Endodermal cell (in vitro differentiated cells): ENCODE measurements around the gene CAMSAP1. TPM values are rescaled to one million over a fixed set of nuclear protein-coding genes. Genes with fewer than 3 reads are reported as not detected.

Experiments
- DNase-seq: peaks from one replicate; pipeline ENCODE4 v3.0.0-alpha.2; 2017
- H3K27ac ChIP-seq: 2 replicates; pipeline ENCODE4 v1.5.1; 2013; ENCODE audit warnings: mild to moderate bottlenecking, low read depth, low read length, moderate library complexity
- H3K27me3 ChIP-seq: 2 replicates; pipeline ENCODE4 v1.6.1; 2013; ENCODE audit warnings: mild to moderate bottlenecking, low read length, moderate library complexity; ENCODE audit not compliant: insufficient read depth, control insufficient read depth, poor library complexity, severe bottlenecking
- H3K36me3 ChIP-seq: 2 replicates; pipeline ENCODE4 v1.7.0; 2013; ENCODE audit warnings: mild to moderate bottlenecking, low read length, moderate library complexity; ENCODE audit not compliant: control insufficient read depth, insufficient read depth
- H3K4me1 ChIP-seq: one replicate; pipeline ENCODE4 v1.7.0; 2013; ENCODE audit warnings: low read length; ENCODE audit not compliant: control insufficient read depth, insufficient read depth
- H3K4me3 ChIP-seq: 2 replicates; pipeline ENCODE4 v1.5.1; 2013; ENCODE audit warnings: mild to moderate bottlenecking, low read length, moderate library complexity
- H3K9ac ChIP-seq: 2 replicates; pipeline ENCODE4 v1.6.1; 2013; ENCODE audit warnings: mild to moderate bottlenecking, low read length, moderate library complexity; ENCODE audit not compliant: poor library complexity, severe bottlenecking; ENCODE audit errors: extremely low read depth
- H3K9me3 ChIP-seq: 2 replicates; pipeline ENCODE4 v1.6.1; 2013; ENCODE audit warnings: mild to moderate bottlenecking, low read length, moderate library complexity; ENCODE audit not compliant: control insufficient read depth
- H3K27ac Mint-ChIP-seq: 2 replicates; pipeline ENCODE4 v1.8.0; 2020; ENCODE audit warnings: mixed read lengths
- H3K27me3 Mint-ChIP-seq: 2 replicates; pipeline ENCODE4 v1.8.0; 2021; ENCODE audit warnings: mild to moderate bottlenecking, mixed read lengths; ENCODE audit not compliant: insufficient read depth
- H3K36me3 Mint-ChIP-seq: 2 replicates; pipeline ENCODE4 v1.8.0; 2020; ENCODE audit warnings: low read depth, mixed read lengths
- H3K4me1 Mint-ChIP-seq: 2 replicates; pipeline ENCODE4 v1.8.0; 2020; ENCODE audit warnings: mixed read lengths
- H3K4me3 Mint-ChIP-seq: 2 replicates; pipeline ENCODE4 v1.8.0; 2020; ENCODE audit warnings: mild to moderate bottlenecking, moderate library complexity, mixed read lengths
- H3K9me3 Mint-ChIP-seq: 2 replicates; pipeline ENCODE4 v1.8.0; 2020; ENCODE audit warnings: mild to moderate bottlenecking, mixed read lengths
- WGBS, 2 experiments: methylation state at CpG; one replicate each; pipeline versions ENCODE4 v1.1.5 to v1.1.7; 2013; ENCODE audit warnings: missing lambda C conversion rate in 2 of 2, mixed read lengths in 1 of 2; ENCODE audit not compliant: insufficient coverage in 1 of 2, insufficient read length in 1 of 2; 5-methylcytosine and 5-hydroxymethylcytosine counted together
- total RNA-seq, 2 donors: library from RNA; stranded (reverse); fragmentation: NEBNext Ultra II Directional in 1 of 2; extraction: Animal tissue kit (Norgen Biotek cat#: 25700) in 1 of 2; gene quantifications; 2 replicates in 1 of 2; 3 replicates in 1 of 2; pipeline ENCODE4 v1.2.1, GENCODE V29; 2021
- TF ChIP-seq, protein P1 (sequence below): fragments of 200-600 bp; sonication (generic); conservative IDR thresholded peaks from 2 replicates; pipeline ENCODE4 v1.5.0; 2021; ENCODE audit warnings: antibody characterized with exemption, mild to moderate bottlenecking

CAMSAP1 gene
- total RNA-seq, 2 donors from 2014 or later = 40.1 to 43.1 TPM

DNA sequence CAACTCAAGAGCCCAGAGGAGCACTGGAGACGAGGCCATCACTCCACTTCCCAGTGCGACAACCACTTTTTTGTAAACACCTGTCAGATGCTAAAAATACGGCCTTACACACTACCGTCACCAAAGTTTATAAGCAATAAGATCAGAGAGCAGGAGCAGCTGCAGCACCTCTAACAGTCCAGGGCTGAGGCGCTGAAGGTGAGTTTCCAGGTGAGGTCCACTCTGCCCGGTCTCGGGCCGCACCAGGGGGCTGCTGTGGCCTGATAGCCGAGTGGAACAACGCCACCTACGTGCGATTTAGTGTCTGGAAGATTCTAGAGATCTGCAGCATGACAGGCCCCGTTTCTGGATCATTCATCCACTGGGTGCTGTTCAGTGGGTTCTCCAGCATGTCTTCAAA, 25.8 kb upstream of the CAMSAP1 start:
- peaks cover 16% of the 10 kb centered on the region for H3K9me3 Mint-ChIP-seq
- TF ChIP-seq, protein P1, sequence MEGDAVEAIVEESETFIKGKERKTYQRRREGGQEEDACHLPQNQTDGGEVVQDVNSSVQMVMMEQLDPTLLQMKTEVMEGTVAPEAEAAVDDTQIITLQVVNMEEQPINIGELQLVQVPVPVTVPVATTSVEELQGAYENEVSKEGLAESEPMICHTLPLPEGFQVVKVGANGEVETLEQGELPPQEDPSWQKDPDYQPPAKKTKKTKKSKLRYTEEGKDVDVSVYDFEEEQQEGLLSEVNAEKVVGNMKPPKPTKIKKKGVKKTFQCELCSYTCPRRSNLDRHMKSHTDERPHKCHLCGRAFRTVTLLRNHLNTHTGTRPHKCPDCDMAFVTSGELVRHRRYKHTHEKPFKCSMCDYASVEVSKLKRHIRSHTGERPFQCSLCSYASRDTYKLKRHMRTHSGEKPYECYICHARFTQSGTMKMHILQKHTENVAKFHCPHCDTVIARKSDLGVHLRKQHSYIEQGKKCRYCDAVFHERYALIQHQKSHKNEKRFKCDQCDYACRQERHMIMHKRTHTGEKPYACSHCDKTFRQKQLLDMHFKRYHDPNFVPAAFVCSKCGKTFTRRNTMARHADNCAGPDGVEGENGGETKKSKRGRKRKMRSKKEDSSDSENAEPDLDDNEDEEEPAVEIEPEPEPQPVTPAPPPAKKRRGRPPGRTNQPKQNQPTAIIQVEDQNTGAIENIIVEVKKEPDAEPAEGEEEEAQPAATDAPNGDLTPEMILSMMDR = no peak

DNA sequence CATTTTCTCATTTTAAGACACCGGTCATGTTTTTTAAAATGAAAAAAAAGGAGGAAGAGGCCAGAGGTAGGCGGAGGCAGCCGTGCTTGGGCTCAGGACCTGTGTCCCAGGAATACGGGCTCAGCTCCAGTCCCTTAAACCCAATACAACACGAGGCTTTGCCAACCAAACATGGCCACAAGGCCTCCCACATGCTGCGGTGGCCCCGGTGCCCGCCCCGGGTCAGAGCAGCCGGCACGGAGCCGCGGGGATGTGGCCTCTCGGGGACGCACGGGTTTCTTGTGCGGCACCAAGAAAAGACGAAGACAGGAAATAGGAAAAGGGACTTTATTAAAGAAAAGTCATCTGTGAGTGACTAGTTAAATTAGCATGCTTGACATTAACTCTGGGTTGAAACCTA, 25.3 kb upstream of the CAMSAP1 start:
- TF ChIP-seq, protein P1 = no peak
- H3K4me1 Mint-ChIP-seq = no peaks in the 10 kb centered on the region
- no peak overlapping the region for H3K4me3 Mint-ChIP-seq
- no peak for DNase-seq
- peaks cover 49% of the 10 kb centered on the region for H3K36me3 ChIP-seq
- H3K4me1 ChIP-seq = no peaks in the 10 kb centered on the region
- peaks cover 67% of the 10 kb centered on the region for H3K36me3 Mint-ChIP-seq
- H3K27me3 Mint-ChIP-seq = no peaks in the 10 kb centered on the region
- no peaks in the 10 kb centered on the region for H3K27me3 ChIP-seq
- peaks cover 12% of the 10 kb centered on the region for H3K9me3 ChIP-seq
- H3K9ac ChIP-seq = no peak overlapping the region
- WGBS, 2 experiments = 95% methylated on average over 8 to 18 of the region's 18 CpGs
- no peak overlapping the region for H3K4me3 ChIP-seq
- H3K27ac Mint-ChIP-seq = no peak overlapping the region
- H3K9me3 Mint-ChIP-seq = peaks cover 16% of the 10 kb centered on the region
- H3K27ac ChIP-seq = no peak overlapping the region

More for the DNA sequence above, 25.8 kb upstream of the CAMSAP1 start:
- H3K36me3 Mint-ChIP-seq = peaks cover 72% of the 10 kb centered on the region
- no peaks in the 10 kb centered on the region for H3K27me3 Mint-ChIP-seq
- DNase-seq = no peak
- peaks cover 12% of the 10 kb centered on the region for H3K9me3 ChIP-seq
- H3K36me3 ChIP-seq = peaks cover 53% of the 10 kb centered on the region
- H3K27ac ChIP-seq = no peak overlapping the region
- H3K4me1 ChIP-seq = no peaks in the 10 kb centered on the region
- no peak overlapping the region for H3K9ac ChIP-seq
- no peak overlapping the region for H3K4me3 ChIP-seq
- H3K27ac Mint-ChIP-seq = no peak overlapping the region
- H3K4me1 Mint-ChIP-seq = no peaks in the 10 kb centered on the region
- H3K4me3 Mint-ChIP-seq = no peak overlapping the region
- WGBS, 2 experiments = 94 to 96% methylated on average over 13 of the region's 13 CpGs
- no peaks in the 10 kb centered on the region for H3K27me3 ChIP-seq

DNA sequence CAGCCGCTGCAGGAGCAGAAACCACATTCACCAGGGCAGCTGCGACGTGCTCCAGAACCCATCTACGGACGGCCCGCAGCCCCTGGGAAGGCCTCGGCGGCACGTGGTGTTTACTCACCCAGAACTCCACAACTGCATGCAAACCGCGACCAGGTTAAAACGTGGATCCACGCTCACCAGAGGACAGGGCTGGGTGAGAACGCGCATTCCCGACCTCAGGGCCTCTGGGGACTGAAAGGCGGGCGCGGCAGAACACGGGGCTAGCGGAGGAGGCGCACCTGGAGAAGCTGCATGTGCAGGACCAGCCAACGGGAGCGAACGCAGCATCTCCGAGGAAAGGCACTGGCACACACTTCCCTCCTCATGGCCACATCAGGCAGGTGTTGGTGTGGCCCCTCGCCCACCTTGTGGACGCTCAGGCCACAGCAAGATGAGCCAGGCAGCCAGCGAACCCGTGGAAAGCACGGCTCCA, 24.0 kb upstream of the CAMSAP1 start:
- Histone ChIP-seq H3K4me1 (no peaks in the 10 kb centered on the region), H3K27me3 (no peaks in the 10 kb centered on the region), H3K27ac (no peak overlapping the region), H3K9ac (no peak overlapping the region), H3K9me3 (peaks cover 5% of the 10 kb centered on the region), H3K4me3 (no peak overlapping the region), H3K36me3 (peaks cover 36% of the 10 kb centered on the region)
- H3K9me3 Mint-ChIP-seq = peaks cover 9% of the 10 kb centered on the region
- TF ChIP-seq, protein P1 = no peak
- H3K27me3 Mint-ChIP-seq = no peaks in the 10 kb centered on the region
- DNase-seq = no peak
- H3K36me3 Mint-ChIP-seq = peaks cover 55% of the 10 kb centered on the region
- 90 to 91% methylated on average over 26 to 31 of the region's 31 CpGs for WGBS, 2 experiments
- no peak overlapping the region for H3K4me3 Mint-ChIP-seq
- H3K27ac Mint-ChIP-seq = no peak overlapping the region
- no peaks in the 10 kb centered on the region for H3K4me1 Mint-ChIP-seq
